ENCODE data around the gene DSC2.

DSC2 gene

GRCh38 chr18:31097666-31098065 is 4.6 kb downstream of the DSC2 start:
- DNase-seq: no peak

DNA sequence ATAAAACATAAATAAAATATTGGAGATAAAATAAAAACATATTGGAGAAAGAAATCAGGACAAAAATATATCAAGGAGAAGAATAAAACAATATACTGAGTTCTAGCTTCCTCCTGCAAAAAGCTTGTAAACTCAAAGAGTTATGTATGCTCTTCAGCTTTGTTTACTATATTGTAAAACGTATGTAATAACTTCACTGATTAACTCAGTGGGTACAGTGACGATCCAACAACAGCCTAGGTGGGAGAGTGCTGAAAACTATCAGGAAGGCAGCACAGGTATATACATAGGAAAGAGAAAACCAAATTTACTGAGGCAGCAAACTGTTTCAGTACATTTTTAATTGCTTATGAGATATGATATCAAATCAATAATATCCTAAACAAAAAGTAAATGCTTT is 8.3 kb downstream of the DSC2 start:
- DNase-seq: no peak

GRCh38 chr18:31093294-31093693 is 8.9 kb downstream of the DSC2 start:
- no peak for DNase-seq

GRCh38 chr18:31091350-31091749 is 10.9 kb downstream of the DSC2 start:
- no peak for DNase-seq

DNA sequence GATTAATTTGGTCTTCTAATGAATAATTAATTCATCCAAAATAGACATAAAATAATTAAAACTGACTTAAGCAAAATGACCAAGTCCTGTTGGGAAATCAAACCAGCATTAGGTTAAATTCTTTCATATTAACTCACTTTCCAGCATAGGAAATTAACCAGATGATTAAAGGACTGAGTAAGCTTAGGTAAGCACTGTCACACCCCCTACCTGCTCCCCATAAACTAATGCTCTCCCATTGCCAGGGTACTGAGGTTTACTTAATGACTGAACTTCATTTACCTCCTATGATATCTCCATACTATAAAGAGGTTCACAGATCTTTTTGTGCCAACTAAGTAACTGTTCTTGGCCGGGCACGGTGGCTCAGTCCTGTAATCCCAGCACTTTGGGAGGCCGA is 13.7 kb downstream of the DSC2 start:
- DNase-seq: no peak

- no peak for DNase-seq
These were observed 22.2 kb downstream of the DSC2 start for GRCh38 chr18:31079973-31080372.

GRCh38 chr18:31077878-31078277 is 24.3 kb downstream of the DSC2 start:
- DNase-seq: no peak

GRCh38 chr18:31072175-31072574 is 30.0 kb downstream of the DSC2 start:
- no peak for DNase-seq

DNA sequence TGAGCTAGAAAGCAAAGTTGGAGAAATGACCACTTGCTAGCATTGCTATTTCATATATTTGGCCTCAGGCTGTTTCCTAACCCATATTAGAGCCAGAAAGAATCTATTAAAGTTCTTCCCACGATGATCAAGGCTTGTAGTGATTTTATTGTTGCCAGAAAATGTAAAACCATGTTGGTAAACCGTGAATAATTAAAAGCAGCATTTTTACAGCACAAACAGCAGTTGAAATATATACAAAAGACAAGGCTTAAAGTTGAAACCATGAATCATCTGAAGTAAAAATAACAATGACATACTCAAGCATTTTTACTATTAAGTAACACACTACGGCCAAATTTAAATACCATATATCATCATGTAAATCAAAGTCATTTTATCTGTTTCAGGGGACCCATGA is 32.0 kb downstream of the DSC2 start:
- DNase-seq: no peak

GRCh38 chr18:31066266-31066665 is 36.0 kb downstream of the DSC2 start:
- no peak for DNase-seq

DNA sequence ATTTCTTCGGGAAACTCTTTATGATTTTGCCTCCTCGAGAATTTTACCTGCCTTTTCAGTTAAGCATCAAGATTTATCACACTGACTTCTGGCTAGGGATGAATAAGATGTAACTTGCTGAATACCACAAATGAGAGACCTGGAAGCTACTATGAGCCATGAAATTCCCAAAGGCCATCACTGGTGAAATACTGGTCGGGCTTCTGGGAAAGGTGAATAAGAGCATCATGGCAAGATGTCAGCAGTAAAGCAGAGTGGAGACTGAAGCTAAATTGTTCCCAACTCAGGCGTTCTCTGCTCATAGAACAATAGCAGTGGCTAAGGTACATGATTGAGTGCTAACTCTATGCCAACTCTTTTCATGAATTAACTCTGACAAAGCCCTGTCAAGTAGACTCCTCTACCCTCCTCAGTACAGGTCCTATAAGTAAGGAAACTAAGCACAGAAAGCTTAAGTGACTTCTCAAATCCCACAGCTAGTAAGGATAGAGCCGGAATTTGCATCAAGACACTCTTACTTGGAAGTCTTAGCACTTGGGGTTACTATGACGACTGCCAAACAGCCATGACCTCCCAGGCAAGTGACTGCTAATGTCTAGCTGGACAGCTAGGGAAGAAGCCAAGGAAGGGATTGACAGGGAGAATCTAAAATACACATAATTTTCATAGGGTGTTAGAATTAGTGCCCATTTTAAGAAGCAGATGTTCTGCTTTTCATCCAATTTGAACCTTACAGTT is 37.0 kb downstream of the DSC2 start:
- no peak for DNase-seq

DNA sequence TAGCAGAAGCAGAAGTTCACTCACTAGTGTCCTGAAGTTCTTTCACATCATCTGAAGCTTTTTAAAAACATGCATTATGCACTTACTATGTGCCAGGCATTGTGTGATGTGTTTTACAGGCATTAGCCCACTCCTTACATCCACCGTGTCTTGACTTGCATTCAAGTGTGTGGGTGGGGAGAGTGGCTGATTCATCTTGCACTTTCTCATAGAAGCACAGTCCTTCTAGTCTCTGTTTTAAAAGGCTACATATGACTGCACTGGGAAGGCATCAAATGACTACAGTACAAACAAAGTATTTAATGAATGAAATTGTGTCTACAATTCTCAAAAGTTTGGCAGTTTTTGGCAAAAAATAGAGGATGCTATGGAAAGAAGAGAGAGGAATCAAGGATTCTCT is 38.1 kb downstream of the DSC2 start:
- DNase-seq: no peak

DNA sequence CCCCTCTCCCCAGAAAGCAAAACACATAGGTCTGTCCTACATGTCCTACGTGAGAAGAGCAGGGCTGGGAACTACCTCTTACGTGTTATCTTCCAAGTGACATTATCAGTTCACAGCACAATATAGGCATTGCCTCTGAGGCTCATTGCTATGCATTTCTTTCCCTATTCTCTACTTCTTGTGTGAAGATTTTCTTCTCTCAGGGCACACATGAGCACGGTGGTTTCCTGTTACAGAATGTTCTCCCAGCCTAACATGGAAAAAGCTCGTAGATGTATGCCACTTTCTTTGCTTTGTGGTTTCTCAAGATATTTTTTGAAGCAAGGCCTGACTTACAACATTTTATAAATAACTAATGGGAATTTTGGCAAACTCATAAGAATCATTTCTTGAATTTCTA is 40.3 kb downstream of the DSC2 start:
- DNase-seq: no peak

DNA sequence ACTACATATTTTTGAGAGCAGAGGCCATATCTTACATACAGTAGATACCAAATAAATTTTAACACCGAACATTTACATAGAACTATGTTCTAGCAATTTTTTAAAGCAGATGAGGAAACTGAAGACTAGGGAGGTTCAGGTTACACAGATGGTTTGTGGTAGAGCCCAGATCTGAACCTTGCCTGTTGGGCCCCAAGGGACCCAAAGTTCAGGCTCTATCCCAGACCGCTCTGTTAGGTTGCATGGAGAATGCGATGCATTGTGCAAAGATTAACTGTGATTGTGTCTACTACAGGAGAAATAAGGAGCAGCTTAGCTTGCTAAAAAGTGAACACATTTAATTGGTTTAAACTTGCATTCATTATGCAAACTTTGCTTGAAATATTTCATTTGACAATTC is 43.3 kb downstream of the DSC2 start:
- no peak for DNase-seq

- no peak for DNase-seq
These were observed 44.3 kb downstream of the DSC2 start for GRCh38 chr18:31057917-31058316.

DNA sequence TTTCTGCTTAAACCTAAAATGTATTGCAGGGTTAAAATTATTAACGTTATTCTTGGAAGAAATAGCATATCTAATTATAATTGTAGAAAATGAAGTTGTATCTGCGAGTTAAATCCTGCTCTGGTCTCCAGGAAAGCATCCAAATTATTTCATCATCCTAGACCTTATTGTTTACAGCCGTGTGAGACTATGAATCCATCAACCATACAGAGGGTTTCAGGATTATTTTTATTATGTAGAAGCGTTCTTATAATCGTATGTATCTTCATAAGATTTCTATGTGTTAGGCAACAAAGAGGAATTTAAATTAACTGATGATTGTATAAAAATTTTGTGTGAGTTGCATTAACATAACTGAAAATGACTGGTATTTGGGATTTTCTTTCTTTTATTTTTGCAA is 45.2 kb downstream of the DSC2 start:
- no peak for DNase-seq

DNA sequence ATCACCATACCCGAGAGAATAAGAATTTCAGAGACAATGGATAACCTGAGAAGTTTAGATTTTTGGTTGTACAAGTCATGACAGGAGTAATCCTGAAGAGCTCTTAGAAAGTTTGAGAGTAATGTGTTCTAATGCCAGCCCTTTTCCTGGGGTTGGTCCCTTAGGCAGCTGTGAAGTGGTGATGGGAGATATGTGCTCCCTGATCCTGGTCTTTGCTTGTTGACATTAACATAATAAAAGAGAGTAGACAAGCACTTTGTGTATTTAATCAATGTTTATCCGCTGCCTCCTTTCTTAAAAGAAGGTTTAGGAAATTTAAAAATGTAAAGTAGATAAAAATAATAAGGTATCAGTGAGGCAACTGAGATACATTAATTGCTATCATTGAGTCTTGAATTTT is 45.9 kb downstream of the DSC2 start:
- no peak for DNase-seq

GRCh38 chr18:31050635-31051034 is 51.6 kb downstream of the DSC2 start:
- DNase-seq: no peak

DNA sequence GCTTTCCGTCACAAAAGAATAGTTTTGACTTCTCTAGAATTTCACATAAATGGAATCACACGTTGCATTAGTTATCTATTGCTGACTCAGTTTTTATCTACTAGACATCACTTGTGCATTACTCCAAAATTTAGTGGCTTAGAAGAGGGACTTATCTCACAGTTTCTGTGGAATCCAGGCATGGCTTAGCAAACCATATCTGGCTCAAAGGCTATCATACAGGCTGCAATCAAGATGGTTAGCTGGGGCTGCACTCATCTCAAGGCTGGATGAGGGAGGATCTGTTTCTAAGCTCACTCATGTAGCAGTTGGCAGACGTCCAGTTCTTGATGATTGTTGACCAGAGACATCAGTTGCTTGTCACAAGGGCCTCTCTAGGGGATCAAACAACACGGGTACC is 53.0 kb downstream of the DSC2 start:
- no peak for DNase-seq

- no peak for DNase-seq
These were observed 54.0 kb downstream of the DSC2 start for GRCh38 chr18:31048216-31048615.

DNA sequence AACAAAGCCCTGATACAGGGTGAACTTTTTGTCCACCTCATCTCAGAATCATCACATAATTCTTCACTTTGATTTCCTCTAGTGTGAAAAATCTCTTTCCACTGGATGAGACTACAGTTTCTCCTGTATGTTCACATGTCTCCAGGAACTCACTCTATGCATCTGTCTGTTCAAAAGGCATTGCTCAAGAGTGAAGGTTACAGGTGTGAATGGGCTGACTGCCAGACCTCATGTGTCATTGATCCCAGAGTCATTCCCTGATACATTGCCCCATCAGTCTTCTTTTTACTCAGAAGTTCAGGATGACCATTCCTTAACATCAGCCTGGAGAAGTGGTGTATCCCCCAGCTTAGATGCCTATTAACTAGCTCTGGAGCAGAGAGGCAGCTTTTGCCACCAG is 55.3 kb downstream of the DSC2 start:
- DNase-seq: no peak

DNA sequence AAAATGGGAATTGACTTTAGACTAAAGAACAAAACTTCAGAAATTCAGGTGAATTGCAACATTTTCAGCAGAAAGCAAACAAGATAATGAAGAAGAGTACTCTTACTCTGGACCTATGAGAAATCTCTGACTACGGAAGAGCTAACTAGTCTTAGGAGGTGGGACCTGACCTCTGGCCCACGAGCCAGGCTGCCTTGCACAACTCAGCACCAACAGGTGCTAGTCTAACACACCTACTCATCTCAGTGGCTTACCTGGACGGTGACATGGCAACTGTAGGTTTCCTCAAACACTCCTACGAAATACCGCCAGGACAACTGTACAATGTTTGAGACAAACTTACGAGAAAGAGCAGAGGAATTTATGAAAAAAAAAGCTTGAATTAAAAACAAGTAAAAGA is 56.6 kb downstream of the DSC2 start:
- DNase-seq: no peak

- no peak for DNase-seq
These were observed 57.3 kb downstream of the DSC2 start for GRCh38 chr18:31044926-31045325.

GRCh38 chr18:31043709-31044108 is 58.5 kb downstream of the DSC2 start:
- DNase-seq: no peak

- no peak for DNase-seq
These were observed 59.6 kb downstream of the DSC2 start, which contains the start of gene DSC3 for GRCh38 chr18:31042406-31043181. TSS of gene DSC3 (minus strand) at chr18:31042742. CDS start at chr18:31042660, 82 bp downstream.

Data from CD4-positive, alpha-beta T cell treated with Interleukin-4 for 4 hours (primary cell).